Urinary bladder (tissue), 4 donors: ENCODE data around the gene MAGI2. TPM values are rescaled to one million over a fixed set of nuclear protein-coding genes. Genes with fewer than 3 reads are reported as not detected.
"Not testable (repeated sequence)": the region's sequence is repeated elsewhere in the genome, so short reads cannot be mapped to it uniquely, and the experiment has no call there.

Experiments used
- DNase-seq: peaks from one replicate; pipeline ENCODE4 v3.0.0-alpha.2; 2015; ENCODE audit errors: extremely low spot score
- H3K27ac ChIP-seq: one replicate; pipeline ENCODE4 v1.5.1; 2013; ENCODE audit warnings: low read depth, mild to moderate bottlenecking, moderate library complexity
- H3K36me3 ChIP-seq: one replicate; pipeline ENCODE4 v1.6.1; 2013; ENCODE audit warnings: mild to moderate bottlenecking, moderate library complexity; ENCODE audit not compliant: insufficient read depth
- H3K4me1 ChIP-seq: one replicate; pipeline ENCODE4 v1.6.1; 2013; ENCODE audit warnings: mild to moderate bottlenecking, moderate library complexity; ENCODE audit not compliant: insufficient read depth
- H3K4me3 ChIP-seq: one replicate; pipeline ENCODE4 v1.5.1; 2013; ENCODE audit warnings: low read depth, low read length
- WGBS: extraction: QIAGEN DNeasy Blood & Tissue Kit; methylation state at CpG from one replicate; pipeline ENCODE4 v1.1.7; 2013; 5-methylcytosine and 5-hydroxymethylcytosine counted together
- polyA plus RNA-seq: library from polyadenylated mRNA; stranded (reverse); fragments of 200-250 nt; gene quantifications from one replicate; pipeline ENCODE4 v1.2.3, GENCODE V29; 2013
- total RNA-seq: library from RNA; depleted of rRNA; stranded (reverse); fragments of >200 nt; gene quantifications from one replicate; pipeline ENCODE4 v1.2.3, GENCODE V29; 2014
- donor health status: healthy with polysubstance abuse.
- donor health status: healthy.

MAGI2 gene
- total and polyA plus RNA-seq, 2 donors, result 7.6 to 37.4 TPM

DNA sequence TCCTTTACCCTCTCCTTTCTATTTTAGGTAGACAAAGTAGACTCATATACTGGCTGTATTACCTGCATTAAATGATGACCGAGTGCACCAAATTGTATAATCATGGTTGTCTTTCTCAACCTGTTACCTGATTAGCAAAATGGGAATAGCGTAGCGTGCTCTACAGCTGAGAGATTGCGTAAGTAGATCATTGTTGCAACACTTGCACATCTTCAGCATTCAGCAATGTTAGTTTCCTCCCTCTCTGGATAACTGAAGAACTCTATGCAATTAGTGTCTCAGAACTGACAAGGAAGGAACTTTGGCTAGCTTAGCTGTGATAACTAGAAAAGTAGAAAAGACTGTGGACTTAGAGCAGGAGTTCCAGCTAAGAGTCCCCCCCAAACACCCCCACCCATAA is 867.5 kb downstream of the MAGI2 start:
- Histone ChIP-seq H3K4me3 (no peak overlapping the region), H3K4me1 (no peaks in the 10 kb centered on the region), H3K36me3 (no peaks in the 10 kb centered on the region), H3K27ac (no peak overlapping the region)
- WGBS, result 96% methylated on average over 4 of the region's 4 CpGs
- DNase-seq, result no peak

DNA sequence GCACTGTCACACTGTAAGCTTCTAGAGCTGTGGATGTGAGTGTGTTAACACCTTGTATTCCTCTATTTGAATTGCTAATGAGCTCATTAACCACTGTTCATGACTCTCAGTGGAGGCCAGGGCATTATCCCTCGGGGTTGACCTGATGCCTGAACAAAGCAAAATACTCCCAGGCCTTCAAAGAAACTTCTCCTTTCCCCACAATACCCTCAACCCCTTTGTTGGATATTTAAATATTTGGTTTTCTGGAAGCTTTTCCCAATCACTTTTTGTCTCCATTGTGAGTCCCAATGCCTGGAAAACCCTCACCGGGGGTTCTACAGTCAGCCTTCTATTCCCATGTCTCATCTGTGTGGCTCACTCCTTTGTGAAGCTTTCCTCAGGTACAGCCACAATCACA is 874.8 kb downstream of the MAGI2 start:
- H3K27ac ChIP-seq, result no peak overlapping the region
- no peak overlapping the region for H3K4me3 ChIP-seq
- 43% methylated on average over 2 of the region's 2 CpGs for WGBS
- no peak for DNase-seq
- no peaks in the 10 kb centered on the region for H3K4me1 ChIP-seq
- H3K36me3 ChIP-seq, result no peaks in the 10 kb centered on the region

DNA sequence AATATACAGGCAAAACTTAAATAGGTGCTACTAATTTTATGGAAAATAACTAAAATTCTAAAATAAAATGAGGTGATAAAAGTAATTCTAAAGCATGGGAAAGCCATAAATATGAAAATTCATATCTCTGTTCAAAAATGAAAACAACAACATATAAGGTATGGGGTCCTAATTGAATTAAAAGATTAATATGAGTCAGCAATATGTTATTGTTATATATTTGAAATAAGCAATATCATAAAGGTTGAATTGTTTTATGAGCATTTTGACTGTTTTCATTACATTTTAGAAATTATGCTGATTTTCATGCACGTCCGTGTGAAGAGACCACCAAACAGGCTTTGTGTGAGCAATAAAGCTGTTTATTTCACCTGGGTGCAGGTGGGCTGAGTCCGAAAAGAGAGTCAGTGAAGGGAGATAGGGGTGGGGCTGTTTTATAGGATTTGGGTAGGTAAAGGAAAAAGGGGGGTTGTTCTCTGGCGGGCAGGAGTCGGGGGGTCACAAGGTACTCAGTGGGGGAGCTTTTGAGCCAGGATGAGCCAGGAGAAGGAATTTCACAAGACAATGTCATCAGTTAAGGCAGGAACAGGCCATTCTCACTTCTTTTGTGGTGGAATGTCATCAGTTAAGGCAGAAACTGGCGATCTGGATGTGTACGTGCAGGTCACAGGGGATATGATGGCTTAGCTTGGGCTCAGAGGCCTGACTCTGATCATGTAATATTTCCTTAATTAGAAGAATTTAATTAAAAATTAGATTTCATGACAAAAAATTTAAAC is 876.1 kb downstream of the MAGI2 start:
- not testable (repeated sequence) for H3K27ac ChIP-seq, H3K4me3 ChIP-seq, DNase-seq, H3K36me3 ChIP-seq, H3K4me1 ChIP-seq
- 83% methylated on average over 6 of the region's 7 CpGs for WGBS

DNA sequence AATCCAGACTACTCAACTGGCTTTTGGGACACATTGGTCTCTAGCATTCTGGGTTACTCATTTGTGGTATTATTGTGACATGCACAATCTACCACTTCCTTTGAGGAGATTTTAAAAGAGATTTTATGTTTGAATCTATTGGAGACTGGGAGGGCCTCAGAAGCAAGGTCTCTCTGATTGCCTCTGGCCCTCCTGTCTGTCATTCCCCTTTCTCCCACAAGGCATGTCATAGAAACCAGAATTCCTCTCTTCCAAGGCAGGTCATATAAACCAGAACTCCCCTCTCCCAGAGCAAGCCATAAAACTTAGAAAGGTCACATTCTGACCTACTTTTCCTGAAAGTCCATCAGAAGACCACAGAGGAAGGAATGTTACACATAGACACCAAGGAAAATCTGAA is 877.2 kb downstream of the MAGI2 start:
- no peak for DNase-seq
- Histone ChIP-seq H3K36me3 (no peaks in the 10 kb centered on the region), H3K4me3 (no peak overlapping the region), H3K27ac (no peak overlapping the region), H3K4me1 (no peaks in the 10 kb centered on the region)

DNA sequence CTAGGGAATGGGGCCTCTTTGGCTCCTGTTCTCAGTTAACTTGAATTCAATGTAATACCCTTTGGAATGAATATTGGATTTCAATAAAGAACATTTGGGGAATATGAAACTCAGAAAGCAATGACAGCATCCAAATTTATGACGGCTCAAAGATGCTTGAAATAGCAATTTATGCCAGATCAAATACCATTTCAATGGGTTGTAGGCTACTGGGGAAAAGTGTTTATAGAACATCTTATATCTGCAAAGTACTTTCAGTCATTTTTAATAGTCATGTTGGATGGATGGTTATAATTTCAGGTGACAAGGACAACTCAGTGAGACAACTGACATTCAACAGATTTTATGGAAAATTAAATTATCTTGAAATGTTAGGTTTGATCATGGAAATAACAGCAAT is 882.2 kb downstream of the MAGI2 start:
- DNase-seq, result no peak
- no peaks in the 10 kb centered on the region for H3K36me3 ChIP-seq
- 76% methylated on average over 1 of the region's 1 CpG for WGBS
- no peaks in the 10 kb centered on the region for H3K4me1 ChIP-seq
- no peak overlapping the region for H3K27ac ChIP-seq
- H3K4me3 ChIP-seq, result no peak overlapping the region

DNA sequence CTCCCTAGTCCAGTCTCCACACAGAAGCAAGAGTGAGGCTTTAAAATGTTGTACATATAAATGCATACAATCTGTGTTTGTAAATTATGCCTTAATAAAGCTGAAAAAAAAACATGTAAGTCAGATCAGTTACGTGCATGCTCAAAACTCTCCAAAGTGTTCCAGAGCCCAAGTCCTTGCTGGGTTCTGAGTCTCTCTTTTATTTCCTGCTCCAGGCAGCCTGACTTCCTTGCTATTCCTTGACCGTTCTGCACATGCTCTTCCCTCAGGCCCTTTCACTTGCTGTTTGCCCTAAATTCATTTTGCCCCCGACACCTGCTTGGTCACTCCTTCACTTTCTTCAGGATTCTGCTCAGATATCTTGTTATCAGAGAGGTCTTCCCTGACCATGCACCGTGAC is 884.8 kb downstream of the MAGI2 start:
- no peaks in the 10 kb centered on the region for H3K4me1 ChIP-seq
- H3K36me3 ChIP-seq, result no peaks in the 10 kb centered on the region
- no peak for DNase-seq
- H3K4me3 ChIP-seq, result no peak overlapping the region
- WGBS, result 85% methylated on average over 4 of the region's 4 CpGs
- H3K27ac ChIP-seq, result no peak overlapping the region

DNA sequence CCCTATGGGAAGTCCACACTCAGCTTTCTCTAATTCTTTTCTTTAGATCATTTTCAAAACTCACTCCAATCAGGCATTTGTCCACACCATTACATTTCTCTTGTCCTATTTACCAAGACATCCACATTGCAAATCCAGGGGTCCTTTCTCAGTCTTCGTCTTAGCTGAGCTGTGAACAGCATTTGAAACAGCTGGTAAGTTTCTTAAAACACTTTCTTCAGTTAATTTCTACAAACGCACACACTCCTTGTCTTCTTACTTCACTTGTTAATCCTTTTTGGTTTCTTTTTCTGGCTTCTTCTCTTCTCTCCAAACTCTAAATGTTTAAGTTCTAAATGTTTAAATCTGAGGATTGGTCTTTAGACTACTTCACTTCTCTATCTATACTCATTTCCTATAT is 885.6 kb downstream of the MAGI2 start:
- Histone ChIP-seq H3K4me3 (no peak overlapping the region), H3K27ac (no peak overlapping the region), H3K4me1 (no peaks in the 10 kb centered on the region), H3K36me3 (no peaks in the 10 kb centered on the region)
- WGBS, result 50% methylated on average over 2 of the region's 2 CpGs
- DNase-seq, result no peak

DNA sequence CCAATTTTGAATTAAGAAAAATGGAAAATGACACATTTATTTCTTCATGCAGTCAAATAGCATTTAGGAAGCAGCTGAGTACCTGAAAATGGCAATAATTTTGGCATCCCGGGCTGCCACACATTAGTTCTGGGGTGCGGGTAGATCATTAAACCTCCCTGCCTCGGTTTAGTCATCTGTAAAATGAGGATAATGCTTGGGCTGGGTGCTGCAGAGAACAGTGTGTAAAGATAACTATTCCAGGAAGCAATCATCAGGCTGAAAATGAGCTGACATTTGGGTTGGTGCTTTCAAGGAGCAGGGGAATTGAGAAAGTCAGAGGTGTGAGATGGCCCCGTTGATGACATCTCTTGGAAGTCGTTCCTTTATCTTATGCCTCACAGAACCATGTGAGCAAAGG is 887.7 kb downstream of the MAGI2 start:
- WGBS, result 78% methylated on average over 5 of the region's 5 CpGs
- no peak overlapping the region for H3K27ac ChIP-seq
- H3K36me3 ChIP-seq, result no peaks in the 10 kb centered on the region
- H3K4me1 ChIP-seq, result no peaks in the 10 kb centered on the region
- no peak for DNase-seq
- no peak overlapping the region for H3K4me3 ChIP-seq

DNA sequence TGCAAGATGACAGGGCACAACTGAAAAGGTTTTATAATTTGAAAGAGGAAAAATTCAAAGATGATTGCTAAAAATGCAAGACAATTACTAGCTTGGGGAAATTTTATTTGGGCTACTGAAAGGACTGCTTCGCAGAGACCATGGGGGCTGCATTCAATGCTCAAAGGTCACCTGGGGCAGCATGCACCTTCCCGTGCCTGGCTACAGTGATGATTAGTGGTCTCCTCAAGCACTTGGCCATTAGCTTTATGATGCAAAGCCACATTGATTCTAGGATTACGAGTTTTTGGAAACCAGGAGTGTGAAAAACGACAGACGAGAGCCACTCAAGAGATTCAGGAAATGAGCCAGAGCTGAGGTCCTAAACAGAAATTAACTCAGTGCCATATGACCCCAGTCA is 890.3 kb downstream of the MAGI2 start:
- Histone ChIP-seq H3K36me3 (no peaks in the 10 kb centered on the region), H3K27ac (no peak overlapping the region), H3K4me3 (no peak overlapping the region), H3K4me1 (no peaks in the 10 kb centered on the region)
- 74% methylated on average over 5 of the region's 5 CpGs for WGBS
- no peak for DNase-seq

DNA sequence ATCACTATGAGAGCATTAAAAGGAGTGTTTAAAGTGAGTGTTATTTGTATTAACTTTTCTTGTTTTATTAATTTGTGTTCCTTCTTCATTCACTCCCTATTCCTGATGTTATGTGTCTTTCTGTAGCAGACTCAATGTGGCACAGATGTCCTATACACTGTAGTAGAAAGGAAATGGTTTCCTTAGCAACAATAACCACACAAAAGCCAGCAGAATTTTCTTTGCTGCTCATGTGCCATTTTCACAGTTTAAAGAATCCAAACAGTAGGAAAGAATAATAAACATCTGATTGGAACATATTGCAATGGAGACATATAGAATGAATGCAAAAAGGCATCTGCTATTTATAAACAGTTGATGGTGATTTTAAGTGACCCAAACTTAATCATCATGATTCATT is 891.3 kb downstream of the MAGI2 start:
- DNase-seq, result no peak
- H3K27ac ChIP-seq, result no peak overlapping the region
- no peaks in the 10 kb centered on the region for H3K36me3 ChIP-seq
- H3K4me1 ChIP-seq, result no peaks in the 10 kb centered on the region
- H3K4me3 ChIP-seq, result no peak overlapping the region

DNA sequence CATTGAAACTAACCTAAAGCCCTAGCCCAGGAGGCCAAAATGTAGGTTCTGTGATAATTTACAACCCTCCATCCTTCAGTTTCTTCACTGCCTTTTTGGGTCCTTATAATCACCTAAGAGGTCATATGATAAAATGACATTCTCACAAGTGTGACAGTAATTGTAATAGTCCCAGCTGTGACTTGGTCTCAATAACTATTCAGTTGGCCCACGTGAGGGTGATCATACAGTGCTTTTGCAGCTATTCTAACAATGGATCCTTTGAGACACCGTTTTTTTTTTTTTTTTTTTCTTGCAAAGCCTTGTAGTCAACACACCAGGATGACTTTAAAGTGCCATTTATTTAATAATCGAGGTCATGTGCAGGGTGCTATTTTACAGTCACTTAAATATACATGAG is 894.9 kb downstream of the MAGI2 start:
- Histone ChIP-seq H3K27ac (no peak overlapping the region), H3K36me3 (no peaks in the 10 kb centered on the region), H3K4me3 (no peak overlapping the region), H3K4me1 (no peaks in the 10 kb centered on the region)
- WGBS, result 81% methylated on average over 3 of the region's 3 CpGs
- no peak for DNase-seq

DNA sequence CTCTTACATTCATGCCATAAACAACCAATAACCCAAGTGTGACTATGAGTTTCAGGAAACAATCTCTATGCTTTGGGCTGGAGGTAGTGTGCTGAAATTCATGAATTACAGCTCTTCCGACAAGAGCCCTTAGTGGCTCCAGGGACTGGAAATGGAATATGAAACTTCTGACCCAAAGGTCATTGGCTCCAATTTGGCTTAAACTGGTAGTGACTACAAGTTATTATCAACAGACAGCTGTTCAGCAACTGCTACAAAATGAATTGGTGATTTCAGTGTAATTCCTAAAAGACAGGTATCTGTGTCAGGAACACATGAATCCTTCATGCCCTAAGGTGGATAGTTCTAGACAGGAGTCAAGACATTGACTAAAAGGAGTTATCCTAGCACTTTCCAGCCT is 909.5 kb downstream of the MAGI2 start:
- Histone ChIP-seq H3K27ac (no peak overlapping the region), H3K36me3 (no peaks in the 10 kb centered on the region), H3K4me1 (no peaks in the 10 kb centered on the region), H3K4me3 (no peak overlapping the region)
- no peak for DNase-seq
- 78% methylated on average over 1 of the region's 1 CpG for WGBS

DNA sequence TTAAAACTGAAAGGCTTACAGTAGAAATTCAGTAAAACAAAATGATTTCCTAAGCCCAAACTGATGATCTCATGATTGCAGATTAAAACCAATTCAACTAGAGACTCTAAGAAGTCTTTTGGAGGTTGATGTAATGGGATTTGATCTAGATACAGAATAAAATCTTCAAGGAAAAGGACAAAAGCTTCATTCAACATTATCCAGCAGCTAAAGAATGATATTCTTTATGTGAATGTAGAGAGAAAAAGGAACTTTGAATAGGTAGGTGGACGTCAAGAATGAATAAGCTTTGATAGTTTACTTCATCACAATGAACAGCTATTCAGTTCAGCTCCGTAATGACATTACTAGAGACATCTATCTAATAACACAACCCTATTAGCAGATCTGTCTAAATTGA is 910.5 kb downstream of the MAGI2 start:
- Histone ChIP-seq H3K27ac (no peak overlapping the region), H3K4me1 (no peaks in the 10 kb centered on the region), H3K4me3 (no peak overlapping the region), H3K36me3 (no peaks in the 10 kb centered on the region)
- no peak for DNase-seq
- 88% methylated on average over 2 of the region's 2 CpGs for WGBS

DNA sequence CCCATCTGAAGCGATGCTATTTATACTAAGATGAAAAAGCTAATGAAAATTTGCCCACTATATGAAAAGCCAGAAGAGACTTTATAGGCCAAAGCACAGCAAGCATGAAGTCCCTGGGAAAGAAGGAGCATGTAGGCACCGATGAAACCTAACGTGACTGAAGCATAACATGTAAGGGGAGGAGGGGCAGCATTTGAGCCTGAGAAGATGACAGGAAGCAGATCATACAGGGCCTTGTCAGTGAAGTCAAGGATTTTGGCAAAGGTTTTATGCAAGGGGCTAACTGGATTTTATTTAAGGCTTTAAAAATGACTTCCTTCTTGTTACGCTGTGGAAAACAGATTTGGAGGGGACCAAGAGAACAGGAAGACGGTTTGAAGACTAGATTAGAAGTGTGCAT is 910.9 kb downstream of the MAGI2 start:
- 78% methylated on average over 5 of the region's 5 CpGs for WGBS
- no peak for DNase-seq

DNA sequence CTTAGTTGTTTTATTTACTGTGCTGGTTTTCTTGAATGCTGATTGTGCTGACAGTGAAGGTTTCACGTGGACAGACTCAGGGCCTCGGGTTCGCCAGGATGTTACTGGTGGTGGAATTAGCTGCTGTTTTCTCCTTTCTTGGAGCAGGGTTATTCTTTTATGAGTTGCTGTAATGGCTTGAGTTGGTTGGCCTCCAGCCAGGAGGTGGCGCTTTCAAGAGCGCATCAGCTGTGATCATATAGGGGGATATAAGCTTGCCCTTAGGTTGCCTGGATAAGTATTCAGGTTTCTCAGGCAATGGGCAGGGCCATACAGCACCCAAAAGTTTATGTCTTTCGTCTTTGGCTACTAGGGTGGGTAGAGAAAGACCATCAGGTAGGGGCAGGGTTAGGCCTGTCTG is 913.6 kb downstream of the MAGI2 start:
- H3K4me1 ChIP-seq, result no peaks in the 10 kb centered on the region
- WGBS, result 95% methylated on average over 6 of the region's 6 CpGs
- DNase-seq, result no peak
- H3K27ac ChIP-seq, result no peak overlapping the region
- no peak overlapping the region for H3K4me3 ChIP-seq
- no peaks in the 10 kb centered on the region for H3K36me3 ChIP-seq

More for the DNA sequence above, 910.9 kb downstream of the MAGI2 start:
- no peak overlapping the region for H3K4me3 ChIP-seq
- no peaks in the 10 kb centered on the region for H3K36me3 ChIP-seq
- no peaks in the 10 kb centered on the region for H3K4me1 ChIP-seq
- H3K27ac ChIP-seq, result no peak overlapping the region
